HepG2 (cell line): ENCODE data around the gene CCL27.

Experiments used
- ARNTL ChIP-seq: sonication (generic); formaldehyde crosslinking; IDR thresholded peaks from 2 replicates; pipeline ENCODE4 v1.4.0; 2020; ENCODE audit warnings: mild to moderate bottlenecking, missing genetic modification reagents
- CTCF ChIP-seq: sonication (generic); formaldehyde crosslinking; IDR thresholded peaks from 2 replicates; pipeline ENCODE4 v1.5.0; 2020; ENCODE audit warnings: mild to moderate bottlenecking, missing genetic modification reagents, moderate library complexity
- NR1H2 ChIP-seq: sonication (generic); formaldehyde crosslinking; IDR thresholded peaks from 2 replicates; pipeline ENCODE4 v1.8.1; 2022; ENCODE audit warnings: low read depth, missing genetic modification reagents, borderline replicate concordance

- TF ChIP-seq ARNTL, result no peak
- TF ChIP-seq CTCF (CRISPR knock-in tag), result no peak
- no peak for TF ChIP-seq NR1H2 (CRISPR knock-in tag)
Measured at GRCh38 chr9:34686231-34686630, 23.8 kb upstream of the CCL27 start.
